Lung microvascular endothelial cell (primary cell): ENCODE results near the gene SF1. TPM values are rescaled to one million over a fixed set of nuclear protein-coding genes. Genes with fewer than 3 reads are reported as not detected.

Experiments used
- DNase-seq, 2 donors: peaks; one replicate each; pipeline versions ENCODE4 v3.0.0 to v3.0.0-alpha.2; 2010; ENCODE audit warnings: low read depth in 2 of 2
- total RNA-seq: library from RNA; depleted of rRNA; stranded (reverse); fragments of >200 nt; gene quantifications from 2 replicates; pipeline ENCODE4 v1.2.1, GENCODE V29; 2014

SF1 gene
- total RNA-seq, 1 donor from 2014 or later = 63.7 TPM

DNA sequence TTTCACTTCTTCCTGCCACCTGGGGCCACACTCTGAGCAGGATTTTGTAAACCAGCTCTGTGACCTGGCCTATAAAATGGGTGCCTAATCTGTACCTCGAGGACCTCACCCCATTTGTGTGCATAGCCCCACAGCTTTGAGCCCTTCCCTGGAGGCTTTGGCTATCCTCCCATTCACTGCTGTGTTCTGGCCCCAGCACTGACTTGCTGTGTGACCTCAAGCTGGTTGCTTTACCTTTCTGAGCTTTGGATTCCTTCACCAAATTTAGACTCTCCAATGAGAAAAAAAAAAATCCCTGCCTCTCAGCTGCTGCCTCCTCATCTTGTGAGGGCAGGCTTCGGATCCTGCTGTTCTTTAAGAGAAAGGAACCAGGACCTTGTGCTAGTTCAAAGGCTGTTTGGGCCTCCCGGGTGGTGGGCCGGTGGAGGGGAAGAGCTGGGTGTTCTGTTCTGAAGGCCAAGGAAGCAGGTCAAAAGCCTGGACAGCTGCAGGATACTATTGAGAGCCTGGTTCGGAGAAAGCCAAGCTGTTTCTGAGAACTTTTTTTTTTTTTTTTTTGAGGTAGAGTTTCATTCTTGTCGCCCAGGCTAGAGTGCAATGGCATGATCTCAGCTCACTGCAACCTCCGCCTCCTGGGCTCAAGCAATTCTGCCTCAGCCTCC lies 17.5 kb downstream of the SF1 start:
- DNase-seq = no peak

DNA sequence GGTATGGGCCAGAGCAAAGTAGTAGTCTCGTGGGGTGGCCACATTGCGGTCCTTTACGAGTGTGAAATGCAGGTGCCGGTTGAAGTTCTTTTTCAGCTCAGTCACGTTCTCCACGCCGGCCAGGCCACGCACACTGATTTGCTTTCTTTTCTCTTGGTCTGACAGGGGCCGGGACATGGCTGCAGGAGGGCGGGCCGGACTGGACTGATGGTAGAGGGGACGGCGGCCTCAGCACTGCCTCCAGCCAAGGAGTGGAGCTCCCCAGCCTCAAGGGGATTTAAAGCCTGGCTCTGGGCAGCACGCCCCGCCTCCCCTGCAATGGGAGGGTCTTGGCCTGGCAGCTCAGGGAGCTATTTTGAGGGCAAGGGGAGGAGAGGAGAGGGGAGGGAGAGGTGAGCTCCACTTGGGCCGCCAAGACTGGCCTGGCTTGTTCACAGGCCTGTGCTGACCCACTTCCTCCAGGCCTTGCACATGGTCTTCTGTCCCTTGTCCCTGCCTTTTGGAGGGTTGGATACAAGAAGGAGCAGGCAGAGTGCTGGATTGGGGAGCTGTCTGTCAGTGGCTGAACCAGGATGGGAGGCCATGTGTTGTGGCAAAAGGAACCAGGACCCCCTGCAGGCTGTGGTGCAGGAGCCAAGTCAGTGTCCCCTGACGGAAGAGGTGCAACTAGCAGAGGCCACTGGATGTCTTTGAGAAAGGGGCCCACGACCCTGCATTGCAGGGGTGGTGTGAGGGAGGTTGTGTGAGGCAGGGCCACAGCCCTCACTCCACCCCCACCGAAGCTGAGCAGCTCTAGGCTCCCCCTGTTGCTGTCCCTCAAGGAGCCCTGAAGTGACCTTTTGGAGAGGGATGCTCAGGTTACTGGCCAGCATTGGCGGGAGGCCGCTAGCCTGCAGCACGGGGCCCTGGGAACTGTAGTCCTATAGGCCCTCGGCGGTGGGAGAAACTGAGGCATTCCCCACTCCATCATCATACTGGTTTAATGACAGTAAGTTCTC lies 18.3 kb downstream of the SF1 start, which contains the start of gene PYGM:
Gene PYGM (minus strand): TSS at position 253 of the 998 bp plus-strand sequence. CDS start 76 bp downstream, at position 177.
- no peak for DNase-seq

DNA sequence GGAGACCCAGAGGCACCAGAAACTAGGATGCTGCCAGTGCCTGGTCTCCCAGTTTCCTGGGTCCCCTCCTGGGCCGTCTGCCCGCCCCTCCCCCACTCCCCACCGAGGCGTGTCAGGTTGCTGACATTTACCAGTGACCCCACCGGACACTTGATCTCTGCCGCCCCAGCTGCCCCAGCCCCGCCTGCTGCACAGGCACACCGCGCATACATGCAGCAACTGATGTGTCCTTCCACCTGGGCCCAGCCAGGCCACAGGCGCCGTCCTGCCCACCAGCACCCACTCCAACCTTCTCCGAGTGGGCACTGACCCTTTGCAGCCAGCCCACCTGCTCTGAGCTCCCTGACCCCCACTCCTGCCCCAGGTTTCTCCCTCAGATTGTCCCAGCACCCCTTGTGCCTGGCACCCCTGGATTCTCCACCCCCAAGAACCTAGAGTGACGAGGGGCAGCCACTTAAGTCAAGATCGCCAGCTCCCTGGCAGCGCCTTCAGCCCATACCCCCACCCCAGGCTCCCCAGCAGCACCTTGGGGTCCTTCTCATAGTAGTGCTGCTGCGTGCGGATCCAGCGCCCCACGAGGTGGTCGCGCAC lies 19.1 kb downstream of the SF1 start:
- DNase-seq = no peak

DNA sequence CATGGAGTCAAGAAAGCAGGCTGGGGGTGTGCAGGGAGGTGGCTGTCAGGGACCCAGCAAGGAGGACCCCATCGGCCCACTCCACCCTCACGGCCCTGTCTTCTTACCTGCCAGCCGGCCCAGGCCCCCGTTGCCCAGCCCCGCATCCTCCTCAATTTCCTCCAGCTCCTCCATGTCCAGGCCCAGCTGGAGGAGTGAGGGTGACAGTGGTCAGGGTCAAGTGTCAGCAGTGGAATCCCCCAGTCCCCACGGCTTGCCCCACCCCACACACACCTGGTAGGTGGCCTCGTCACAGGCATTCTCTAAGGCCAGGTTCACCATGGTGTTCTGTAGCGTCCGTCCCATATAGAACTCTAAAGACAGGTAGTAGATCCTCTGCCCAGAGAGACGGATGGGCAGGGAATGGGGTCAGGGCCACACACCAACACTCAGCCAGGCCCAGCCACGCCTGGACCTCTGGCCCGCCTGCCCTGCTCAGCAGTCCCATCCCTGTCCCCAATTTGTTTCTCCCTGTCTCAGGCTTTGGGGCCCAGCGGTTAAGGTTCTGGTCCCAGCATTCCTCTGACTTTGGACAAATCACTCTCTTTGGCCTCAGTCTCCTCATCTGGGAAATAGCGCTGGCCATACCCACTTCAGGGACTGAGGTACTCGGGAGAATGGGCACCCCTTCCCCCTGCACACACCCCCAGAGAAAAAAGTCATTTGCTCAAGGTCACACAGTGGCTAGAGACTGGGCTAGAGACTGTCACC lies 19.8 kb downstream of the SF1 start:
- no peak for DNase-seq

DNA sequence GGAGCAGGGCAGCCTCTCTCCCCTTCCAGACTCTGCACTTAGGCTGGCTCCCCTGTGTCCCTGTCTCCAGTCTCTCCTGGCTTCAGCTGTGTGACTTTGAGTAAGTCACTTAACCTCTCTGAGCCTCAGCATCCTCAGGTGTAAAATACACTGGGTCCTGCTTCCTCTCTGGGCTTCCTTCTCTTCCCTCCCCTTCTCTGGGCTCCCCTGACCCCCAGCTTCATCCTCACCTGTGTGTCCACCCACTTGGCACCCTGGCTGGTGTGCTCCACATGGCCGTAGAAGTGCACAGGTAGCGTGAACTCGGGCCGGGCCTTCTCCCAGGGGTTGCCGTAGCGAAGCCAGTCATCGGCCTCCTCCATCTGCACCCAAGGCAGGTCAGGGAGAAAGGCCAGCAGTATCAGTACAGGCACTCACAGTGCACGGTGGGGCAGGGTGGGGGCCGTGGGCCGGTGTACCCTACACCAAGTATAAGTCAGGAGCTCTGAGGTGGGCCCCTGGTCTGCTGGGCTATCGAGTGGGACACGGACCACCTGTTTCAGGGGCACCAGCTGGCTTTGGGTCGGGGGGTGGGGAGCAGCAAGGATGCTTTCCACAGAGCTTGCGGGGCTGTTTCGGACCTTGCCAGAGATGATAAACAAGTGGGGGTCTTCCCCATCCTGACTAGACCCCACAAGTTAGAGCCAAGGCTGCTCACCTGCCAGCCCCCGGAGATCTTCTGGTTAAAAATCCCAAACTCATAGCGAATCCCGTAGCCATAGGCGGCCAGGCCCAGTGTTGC lies 20.6 kb downstream of the SF1 start:
- DNase-seq = no peak

DNA sequence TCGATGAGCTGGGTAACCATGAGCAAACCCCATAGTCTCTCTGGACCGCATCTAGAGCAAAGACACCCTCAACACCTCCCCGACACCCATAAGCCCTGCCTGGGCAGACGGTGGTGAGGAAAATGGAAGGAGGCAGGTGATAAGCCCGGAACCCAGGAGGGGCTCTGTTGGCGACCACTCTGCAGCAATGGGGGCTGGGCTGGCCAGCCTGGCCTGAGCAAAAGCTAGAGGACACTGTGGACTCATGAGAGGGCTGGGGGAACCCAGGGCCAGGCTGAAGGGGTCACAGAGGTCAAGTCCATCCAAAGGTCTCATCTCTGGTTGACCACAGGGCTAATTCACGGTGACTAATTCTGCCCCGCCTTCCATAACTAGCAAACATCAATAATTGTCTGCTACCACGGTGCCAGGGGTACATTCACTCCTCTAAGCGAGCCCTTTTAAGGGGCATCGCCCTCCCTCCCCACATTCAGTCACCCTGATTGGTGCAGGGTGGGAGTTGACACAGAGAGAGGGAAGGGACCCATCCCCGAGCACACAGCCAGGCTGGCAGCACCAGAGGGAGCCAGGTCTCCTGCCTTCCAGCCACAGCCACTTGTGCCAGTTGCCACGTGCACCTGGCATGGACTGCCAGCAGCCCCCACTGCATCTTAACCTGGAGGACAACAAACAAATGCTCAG lies 22.5 kb downstream of the SF1 start:
- DNase-seq = no peak

DNA sequence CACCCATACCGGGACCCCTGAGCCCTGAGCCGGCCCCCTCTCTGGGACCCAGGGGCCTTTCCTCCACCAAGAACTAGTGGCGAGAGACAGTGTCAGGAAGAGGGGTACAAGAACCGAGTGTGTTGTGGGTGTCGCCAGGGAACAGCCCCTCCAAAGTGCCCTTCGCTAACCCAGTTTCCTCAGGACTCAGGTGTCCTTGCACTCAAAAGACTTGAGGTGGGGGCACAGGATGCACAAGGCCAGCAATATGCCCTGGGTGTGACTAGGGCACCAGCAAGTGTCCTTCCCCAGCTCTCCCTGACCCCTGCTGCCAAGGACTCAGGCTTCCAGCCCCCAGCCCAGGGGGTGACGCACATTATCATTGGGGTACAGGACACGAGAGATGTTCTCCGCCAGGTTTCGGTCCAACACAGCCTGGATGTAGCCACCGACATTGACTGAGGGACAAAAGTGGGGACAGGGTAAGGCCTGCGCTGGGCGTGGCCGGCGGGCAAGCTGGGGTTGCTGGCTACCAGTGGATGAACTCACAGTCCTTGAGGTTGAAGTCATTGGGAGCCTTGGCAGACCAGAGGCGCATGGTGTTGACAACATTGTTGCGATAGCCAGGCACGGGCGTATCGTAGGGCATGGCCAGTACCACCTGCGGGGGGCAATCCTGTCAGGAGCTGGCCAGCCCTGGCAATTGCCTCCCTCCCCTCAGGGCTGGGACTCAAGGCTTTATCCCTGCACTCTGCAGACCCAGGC lies 23.3 kb downstream of the SF1 start:
- DNase-seq = no peak

DNA sequence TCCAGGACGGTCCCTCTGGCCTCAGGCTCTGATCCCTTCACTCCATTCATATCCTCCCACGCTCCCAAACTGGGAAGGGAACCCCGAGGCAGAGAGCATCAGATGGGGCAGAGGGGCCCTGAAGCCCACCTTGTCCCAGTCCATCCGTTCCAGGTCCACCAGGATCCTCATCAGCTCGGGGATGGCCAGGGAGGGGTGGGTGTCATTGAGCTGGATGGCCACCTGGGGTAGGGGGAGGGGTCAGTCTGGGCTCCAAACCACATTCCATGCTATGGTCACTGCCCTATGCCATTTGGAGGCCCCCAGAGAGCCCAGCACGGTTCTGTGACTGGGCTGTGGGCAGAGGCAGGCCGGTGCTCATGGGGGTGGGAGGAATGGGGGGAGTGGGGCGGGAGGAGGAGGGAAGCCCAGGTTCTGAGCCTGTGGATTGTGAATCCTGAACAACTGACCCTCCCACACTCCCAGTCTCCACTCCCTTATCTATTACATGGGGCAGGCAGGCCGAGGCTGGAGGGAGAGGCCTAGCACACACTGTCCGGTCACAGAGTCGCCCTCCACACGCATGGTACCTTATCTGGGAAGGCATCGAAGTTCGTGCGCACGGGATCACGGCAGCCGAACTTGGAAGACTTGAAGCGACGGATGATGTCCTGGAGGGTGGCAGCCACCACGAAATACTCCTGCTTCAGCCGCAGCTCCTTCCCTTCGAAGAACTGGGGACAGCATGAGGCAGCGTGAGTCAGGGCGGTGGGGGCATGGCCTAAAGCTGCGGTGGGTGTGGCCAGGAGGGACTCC lies 24.0 kb downstream of the SF1 start:
- DNase-seq = no peak

DNA sequence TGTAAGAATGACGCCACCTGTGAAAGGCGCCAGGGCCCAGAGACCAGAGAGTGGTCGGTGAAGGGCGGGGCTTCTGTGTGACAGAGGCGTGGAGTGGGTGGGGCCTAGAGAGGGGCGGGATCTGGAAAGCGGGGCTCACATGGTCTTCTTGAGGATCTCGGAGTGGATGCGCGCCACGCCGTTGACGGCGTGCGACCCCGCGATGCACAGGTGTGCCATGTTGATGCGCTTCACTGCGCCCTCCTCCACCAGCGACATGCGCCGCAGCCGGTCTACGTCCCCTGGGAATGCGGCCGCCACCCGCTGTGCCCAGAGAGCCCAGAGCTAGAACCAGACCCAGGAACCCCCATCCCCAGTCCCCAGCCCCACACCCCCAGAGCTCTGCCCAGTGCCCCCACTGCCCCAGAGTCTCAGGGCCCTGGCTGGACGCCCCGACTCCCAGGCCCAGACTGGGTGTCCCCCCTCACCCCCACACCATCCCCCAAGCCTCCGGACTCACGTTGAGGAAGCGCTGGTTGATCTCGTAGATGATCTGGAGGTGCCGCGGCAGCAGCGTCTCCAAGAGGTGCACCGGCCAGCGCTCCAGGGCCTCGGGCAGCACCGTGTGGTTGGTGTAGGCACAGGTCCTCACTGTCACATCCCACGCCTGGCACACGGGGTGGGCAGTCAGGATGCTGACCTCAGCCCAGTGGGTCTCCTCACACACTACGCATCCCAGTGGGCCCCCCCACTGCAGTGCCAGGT lies 24.8 kb downstream of the SF1 start:
- no peak for DNase-seq

DNA sequence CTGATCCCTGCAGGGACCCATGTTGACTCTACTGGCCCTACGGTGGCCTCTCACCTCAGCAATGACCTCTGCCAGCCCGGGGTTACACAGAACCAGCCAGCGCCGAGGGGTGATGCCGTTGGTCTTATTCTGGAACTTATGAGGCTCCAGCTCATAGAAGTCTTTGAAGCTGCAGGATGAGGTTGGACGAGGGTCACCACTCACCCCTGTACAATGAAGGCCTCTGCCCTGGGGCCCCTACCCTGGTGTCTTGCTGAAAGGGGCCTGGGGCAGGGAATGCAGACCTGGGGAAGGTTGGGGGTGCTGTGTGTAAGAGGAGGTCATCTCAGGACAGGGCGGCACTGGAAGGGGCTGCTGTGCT lies 25.3 kb downstream of the SF1 start:
- DNase-seq = no peak

DNA sequence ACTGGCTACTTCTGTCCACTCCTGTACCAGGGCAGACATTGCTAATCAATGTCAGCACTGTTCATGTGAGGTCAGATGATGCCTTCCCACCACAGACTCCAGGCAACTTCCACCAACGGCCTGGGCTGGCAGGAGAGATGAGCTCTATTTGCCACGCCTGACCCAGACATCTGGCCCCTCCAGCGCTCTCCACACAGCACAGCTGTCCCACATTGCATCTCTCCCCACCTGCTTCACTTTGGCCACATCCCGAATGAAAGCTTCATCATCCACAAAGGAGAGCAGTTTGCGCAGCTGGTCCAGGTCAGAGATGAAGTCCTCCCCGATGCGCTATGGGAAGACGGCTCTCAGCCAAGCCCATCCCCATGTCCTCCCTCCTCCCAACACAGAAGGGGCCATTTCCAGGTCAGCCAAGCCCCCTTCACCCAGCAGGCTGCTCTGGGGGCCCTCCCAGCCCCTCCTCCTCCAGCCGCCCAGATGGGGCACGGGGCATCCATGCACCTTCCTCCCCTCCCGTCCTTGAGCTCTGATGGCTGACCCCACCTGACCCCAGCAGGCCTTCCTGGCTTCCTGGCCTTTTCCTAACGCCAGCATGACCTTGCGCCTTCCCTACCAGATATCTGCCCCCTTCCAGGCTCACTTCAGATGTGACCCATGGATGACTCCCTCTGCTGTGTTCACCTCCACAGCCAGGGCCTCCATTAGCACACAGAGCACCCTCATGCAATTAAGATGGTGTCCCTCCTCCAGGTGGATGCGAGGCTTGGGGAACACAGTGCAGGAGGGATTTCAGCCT lies 26.0 kb downstream of the SF1 start:
- DNase-seq = no peak

DNA sequence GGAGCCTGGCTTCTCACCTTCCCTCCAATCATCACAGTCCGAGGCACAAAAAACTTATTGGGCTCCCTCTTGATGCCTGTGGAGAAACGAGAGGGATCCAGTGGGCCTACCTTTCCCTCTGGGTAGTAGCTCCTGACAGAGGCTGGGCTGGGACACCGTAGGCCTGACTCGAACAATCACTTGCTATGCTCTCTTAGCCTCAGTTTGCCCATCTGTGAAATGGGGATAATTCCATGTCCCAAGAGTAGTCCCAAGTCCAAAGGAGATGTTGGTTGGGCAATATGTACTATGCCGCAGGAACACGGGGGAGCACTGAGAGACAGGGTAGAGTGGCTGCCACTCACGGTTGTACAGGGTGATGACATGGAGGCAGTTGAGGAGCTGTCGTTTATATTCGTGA lies 26.8 kb downstream of the SF1 start:
- DNase-seq = no peak

DNA sequence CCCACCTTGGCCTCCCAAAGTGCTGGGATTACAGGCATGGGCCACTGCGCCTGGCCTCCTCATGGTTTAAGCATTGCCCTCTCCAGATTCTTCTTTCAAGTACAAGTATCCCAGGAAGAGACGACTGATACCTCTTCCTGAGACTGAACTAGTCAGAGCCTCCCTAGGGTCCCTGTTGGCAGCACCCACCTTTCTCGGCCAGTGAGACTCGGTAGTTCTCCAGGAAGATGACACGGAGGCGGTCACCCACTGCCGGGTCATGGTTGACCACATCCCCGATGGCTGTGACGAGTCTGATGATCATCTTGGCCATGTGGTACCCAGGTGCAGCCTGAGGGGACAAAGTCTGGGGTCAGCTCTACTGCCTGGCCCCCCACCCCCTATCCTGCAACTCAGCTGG lies 27.2 kb downstream of the SF1 start:
- DNase-seq = no peak

DNA sequence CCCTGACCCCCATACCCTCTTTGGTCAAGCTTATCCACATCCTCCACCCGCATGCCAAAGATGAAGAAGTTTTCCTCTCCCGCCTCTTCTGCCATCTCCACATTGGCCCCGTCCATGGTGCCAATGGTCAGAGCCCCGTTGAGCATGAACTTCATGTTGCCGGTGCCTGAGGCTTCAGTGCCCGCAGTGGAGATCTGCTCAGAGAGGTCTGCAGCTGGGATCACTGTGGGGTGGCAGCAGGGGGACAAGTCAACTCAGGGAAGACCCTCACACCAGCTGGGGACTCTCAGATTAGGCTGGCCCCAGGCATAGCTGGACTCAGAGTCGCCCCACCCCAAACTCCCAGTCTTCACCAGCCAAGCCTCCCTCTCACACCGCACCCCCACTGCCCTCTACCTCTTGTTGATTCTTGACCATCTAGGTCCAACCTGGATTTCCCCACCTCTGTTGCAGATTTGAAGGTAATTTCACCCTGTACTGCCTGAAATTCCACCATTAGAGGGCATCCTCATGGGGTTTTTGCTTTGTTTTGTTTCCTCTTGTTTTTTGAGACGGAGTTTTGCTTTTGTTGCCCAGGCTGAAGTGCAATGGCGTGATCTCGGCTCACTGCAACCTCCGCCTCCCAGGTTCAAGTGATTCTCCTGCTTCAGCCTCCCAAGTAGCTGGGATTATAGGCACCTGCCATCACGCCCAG lies 27.8 kb downstream of the SF1 start:
- DNase-seq = no peak

DNA sequence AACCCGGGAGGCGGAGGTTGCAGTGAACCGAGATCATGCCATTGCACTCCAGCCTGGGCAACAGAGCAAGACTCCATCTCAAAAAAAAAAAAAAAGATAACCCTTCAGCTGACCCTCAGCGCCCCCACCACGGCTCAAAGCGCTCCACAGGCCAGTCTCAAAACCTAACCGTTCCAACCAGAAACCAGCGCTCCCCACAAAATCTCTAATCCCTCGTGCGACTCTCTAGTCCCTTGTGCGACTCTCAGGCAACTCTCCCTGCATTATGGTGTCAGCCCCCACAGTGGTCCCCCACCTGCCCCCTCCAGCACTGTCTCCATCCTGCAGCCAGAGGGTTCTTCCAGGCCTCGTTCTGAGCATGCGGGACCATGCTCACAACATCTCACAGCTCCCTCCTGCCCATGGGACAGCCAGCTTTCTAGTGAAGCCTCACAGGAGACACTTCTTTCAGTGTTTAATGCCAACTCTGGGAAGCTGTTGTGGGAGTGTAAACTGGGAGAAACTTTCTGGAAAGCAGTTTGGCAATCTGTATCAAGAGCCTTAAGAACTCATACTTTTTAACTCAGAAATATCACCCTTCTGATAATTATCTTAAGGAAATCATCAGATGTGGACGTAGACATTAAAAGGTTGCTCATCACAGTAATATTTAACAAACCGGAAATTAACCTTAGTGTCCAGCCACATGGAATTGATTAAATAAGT lies 30.2 kb downstream of the SF1 start:
- DNase-seq = no peak

DNA sequence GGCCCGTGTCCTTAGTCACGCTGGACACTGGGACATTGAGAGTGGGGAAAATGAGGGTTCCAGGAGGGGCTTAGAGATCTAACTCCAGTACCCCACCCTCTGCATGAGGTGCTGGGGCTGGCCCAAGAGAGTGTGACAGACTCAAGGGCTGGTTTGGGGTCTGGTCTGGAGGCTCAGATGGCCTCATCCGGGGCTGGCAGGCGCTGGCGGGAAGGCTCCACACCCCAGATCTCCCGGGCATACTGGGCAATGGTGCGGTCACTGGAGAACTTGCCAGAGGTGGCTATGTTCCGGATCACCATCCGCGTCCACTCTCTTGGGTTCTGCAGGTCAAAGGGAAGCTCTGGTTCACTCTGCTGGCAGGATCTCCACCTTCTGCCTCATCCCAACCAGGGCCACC lies 31.9 kb downstream of the SF1 start:
- DNase-seq = no peak
